NCI-H82 (cell line): ENCODE measurements around the gene ORAI3.
A peak's percentile ranks its signal among the peaks of the same experiment; 100 is the strongest.
"Not testable (repeated sequence)": the region's sequence is repeated elsewhere in the genome, so short reads cannot be mapped to it uniquely, and the experiment has no call there.

Experiments
- DNase-seq: peaks from one replicate; lab custom pipeline; 2025; lab: John Stamatoyannopoulos, UW

ORAI3 gene

DNA sequence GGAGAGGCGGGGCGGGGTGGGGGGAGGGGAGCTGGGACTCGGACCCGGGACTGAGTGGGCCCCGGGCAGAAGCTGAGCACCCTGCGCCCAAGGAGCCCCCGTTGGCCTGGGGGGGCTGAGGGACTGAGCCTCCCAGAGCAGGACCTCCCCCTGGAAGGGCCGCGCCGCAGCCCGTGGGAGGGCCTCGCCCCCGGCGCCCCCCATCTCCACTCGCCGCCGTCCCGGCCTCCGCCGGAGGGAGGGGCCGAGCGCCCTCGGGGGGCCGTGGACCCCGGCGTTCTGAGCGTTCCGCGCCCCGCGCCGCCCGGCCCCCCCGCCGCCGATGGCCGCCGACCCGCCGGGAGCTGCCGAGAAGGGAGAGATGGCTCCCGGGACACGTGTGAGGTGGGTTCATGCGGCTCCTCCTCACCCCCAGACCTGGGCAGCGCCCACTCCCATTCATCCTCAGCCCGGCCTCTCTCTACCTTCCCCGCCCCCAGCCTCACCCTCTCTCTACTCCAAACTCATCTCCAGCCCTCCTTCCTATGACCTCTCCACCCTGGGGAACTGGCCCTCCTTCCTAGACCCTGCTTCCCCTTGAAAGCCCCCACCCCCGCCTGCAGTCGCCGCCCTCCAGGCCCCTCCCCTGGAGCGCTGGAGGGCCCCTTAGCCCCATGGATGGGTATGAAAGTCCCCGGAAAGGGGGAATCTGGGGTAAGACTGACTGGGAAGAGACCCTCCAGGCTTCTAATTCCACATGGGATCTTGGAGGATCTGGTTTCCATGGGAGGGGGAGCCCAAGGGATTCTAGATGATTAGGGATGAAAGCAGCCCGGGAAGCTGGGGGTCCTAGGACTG lies 24.6 kb upstream of the ORAI3 start:
- DNase-seq: peak; percentile 49

DNA sequence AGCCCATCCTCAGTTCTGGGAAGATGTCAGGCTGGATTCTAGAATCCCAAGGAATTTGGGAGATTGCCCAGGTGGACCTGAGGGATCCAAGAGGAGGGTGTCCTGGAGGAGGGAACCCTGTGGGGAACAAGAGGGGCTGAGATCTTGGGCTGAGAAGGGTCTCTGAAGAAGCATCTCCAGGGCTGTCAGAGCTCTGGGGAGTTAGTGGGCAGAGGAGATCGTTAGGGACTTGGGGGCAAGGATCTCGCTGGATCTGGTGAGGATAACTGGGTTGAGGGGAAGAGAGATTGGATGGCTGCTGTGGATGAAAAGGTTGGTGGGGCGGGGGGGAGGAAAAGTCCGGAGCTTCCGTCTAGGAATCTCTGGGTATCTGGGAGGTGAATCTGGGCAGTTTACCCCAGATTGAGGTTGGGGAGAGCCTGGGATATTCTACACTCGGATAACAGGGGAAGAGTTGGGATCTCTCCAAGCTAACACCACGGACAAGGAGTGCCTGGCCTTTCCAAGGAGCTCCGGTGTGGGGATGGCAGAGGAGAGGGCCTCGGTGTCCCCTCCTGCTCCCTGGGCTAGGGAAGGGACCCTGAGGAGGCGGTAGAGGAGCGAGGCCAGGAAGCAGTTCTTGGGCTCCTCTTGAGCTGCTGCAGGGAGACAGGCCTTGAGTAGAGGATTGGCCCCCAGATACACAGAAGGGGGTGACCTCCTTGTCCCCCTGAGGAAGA lies 23.8 kb upstream of the ORAI3 start:
- peak; percentile 29 for DNase-seq

- no peak for DNase-seq
Observed at GRCh38 chr16:30925632-30925987, 23.3 kb upstream of the ORAI3 start.

GRCh38 chr16:30925995-30926811 lies 22.7 kb upstream of the ORAI3 start:
- no peak for DNase-seq

DNA sequence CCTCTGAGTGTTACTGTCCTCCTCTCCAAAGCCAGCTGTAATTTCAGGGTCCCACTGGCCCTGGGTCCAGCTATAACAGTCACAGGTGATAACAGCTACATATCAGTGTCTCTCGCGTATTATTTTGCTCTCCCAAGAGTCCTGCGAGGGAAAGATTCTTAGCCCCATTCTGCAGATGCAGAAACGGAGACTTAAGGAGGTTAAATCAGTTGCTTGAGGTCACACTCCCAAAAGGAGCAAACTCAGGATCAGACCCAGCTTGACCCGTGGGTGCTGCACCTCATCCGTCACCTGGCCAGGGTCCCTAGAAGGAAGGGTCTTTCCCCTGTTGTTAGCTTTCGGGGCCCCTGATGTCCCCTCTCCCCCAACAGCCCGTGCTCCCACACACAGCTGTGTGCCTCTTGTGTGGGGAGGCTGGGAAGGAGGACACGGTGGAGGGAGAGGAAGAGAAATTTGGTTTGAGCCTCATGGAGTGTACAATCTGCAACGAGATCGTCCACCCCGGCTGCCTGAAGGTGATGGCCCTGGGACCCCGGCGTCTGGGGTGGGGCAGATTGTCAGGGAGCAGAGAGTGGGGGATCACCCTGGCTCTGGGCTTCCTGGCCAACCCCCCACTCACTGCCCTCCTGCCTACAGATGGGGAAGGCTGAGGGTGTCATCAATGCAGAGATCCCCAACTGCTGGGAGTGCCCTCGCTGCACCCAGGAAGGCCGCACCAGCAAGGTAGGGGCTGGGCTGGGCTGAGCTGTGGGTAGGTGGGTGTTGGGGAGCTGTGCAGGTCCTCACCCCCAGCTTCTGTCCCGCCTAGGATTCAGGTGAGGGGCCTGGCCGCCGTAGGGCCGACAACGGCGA lies 21.7 kb upstream of the ORAI3 start:
- no peak for DNase-seq

DNA sequence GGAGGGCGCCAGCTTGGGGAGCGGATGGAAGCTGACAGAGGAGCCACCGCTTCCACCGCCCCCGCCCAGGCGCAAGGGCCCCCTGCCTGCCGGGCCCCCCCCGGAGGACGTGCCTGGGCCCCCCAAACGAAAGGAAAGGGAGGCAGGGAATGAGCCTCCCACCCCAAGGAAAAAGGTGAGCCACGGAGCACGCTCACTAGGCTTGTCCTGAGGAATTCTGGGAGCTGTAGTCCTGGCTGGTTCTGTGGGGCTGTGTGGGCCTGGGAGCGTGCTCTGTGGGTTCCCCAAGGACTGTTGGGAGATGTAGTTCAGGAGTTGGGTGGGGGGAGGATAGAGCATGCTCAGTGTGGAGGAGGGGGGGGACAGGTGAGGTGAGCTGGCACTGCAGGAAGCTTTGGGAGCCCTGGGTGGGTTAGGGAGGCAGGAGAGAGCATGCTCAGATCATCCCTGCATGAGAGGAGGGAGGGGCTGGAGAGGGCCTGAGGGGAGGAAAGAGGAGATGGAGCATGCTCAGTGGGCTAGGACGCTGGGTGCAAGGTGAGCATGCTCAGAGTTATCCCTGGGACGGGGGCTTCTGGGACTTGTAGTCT lies 21.0 kb upstream of the ORAI3 start:
- peak; percentile 94 for DNase-seq

GRCh38 chr16:30928390-30928789 lies 20.5 kb upstream of the ORAI3 start:
- no peak for DNase-seq

DNA sequence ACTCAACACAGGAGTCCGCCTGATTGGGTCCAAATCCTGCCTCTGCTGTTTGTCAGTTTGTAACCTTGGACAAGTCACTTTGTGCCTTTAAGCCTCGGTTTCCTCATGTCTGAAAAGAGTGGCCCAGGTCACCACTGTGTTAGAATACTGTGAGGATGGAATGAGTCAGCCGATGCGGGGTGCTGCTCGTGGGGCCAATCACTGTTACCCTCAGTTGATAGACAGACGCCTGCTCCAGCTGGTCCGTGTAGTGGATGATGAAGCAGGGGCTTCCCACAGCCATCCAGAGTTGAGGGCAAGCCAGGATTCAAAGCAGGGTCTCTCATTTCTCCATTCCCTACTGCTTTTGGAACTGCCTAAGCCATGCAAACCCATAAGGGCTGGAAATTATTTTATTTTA lies 19.7 kb upstream of the ORAI3 start:
- DNase-seq: no peak

GRCh38 chr16:30930160-30930571 lies 18.7 kb upstream of the ORAI3 start:
- DNase-seq: no peak

DNA sequence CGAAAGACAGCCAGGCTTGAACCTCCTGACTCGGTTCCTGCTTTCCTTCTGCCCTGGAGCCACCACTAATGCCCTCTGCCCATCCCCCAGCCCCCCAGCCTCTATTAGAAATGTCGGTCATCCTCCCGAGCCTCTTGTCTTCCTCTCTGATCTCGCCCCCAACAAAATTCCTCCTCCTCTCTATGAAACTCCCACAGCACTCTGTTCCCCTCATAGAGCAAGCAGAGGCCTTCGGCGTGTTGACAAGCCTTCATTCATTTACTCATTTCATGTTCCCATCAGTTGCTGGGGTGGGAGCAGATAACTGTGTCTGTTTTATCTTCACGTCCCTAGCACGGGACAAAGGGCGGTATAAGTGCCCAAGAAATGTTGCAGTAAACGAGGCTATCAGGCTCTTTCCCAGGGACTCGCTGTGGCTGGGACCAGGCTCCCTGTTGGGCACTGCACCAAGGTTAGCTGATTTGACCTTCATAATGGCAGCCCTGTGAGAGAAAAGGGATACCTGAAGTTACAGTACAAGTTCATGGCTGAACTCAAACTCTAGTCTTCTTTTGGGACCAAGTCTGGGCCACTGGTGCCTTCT lies 17.7 kb upstream of the ORAI3 start:
- DNase-seq: no peak

- peak; percentile 65 for DNase-seq
Observed at GRCh38 chr16:30934827-30935557, 13.9 kb upstream of the ORAI3 start.

GRCh38 chr16:30937692-30938091 lies 11.2 kb upstream of the ORAI3 start:
- DNase-seq: no peak

GRCh38 chr16:30939571-30939970 lies 9.3 kb upstream of the ORAI3 start:
- not testable (repeated sequence) for DNase-seq

DNA sequence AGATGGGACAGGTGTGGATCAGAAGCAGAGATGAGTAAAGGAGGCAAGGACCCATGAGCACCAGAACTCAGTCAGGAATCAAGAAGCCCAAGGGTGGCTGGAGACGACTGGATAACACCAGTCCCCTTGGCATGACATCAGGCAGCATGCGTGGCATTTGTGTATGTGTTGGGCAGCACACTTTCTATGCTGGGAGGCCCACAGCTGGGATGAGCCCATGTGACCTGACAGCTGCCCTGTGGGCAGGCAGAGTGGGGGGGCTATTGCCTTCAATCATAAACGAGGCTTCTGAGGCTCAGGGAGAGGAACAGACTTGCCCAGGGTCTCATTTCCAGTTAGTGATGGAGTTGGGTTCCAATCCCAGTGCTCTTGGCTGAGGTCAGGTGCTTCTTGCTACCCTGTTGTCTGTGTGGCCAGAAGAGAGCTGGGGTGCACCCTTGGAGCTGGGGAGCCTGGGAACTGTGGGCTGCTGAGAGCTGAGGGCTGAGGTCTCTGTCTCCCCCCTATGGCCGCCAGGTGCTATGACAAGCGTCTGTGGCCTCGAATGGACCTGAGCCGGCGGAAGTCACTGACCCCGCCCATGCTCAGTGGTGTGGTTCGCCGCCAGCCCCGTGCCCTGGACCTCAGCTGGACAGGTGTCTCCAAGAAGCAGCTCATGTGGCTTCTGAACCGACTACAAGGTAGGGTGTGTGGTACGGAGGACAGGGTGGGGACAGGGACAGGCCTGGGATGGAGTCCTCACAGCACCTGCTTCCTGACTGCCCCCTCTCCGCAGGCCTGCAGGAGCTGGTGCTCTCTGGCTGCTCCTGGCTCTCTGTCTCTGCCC lies 7.1 kb upstream of the ORAI3 start:
- DNase-seq: peak; percentile 77

GRCh38 chr16:30942426-30942806 lies 6.5 kb upstream of the ORAI3 start:
- no peak for DNase-seq

DNA sequence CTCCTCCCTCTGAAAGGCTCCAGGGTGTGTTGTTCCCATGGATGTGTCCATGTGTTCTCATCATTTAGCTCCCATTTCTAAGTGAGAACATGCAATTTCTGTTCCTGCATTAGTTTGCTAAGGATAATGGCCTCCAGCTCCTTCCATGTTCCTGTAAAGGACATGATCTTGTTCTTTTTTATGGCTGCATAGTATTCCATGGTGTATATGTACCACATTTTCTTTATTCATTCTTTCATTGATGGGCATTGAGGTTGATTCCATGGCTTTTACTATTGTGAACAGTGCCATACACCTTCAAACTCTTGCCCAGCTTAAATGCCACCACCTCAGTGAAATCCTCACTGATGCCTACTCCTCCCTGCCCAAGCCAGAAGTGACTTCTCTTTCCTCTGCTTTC lies 4.5 kb upstream of the ORAI3 start:
- no peak for DNase-seq

- DNase-seq: no peak
Observed at GRCh38 chr16:30946671-30947540, 2.0 kb upstream of the ORAI3 start.

GRCh38 chr16:30947541-30947858 lies 1.4 kb upstream of the ORAI3 start:
- no peak for DNase-seq
